ENCODE results near the gene AKAP3. TPM values are rescaled to one million over a fixed set of nuclear protein-coding genes. Genes with fewer than 3 reads are reported as not detected.

Gene AKAP3
- total and polyA plus RNA-seq, 2 of the 8 experiments (the other 6 are each of a cell fraction or from before 2014, with no cell fraction given), result 0.54 to 1.0 TPM

DNA sequence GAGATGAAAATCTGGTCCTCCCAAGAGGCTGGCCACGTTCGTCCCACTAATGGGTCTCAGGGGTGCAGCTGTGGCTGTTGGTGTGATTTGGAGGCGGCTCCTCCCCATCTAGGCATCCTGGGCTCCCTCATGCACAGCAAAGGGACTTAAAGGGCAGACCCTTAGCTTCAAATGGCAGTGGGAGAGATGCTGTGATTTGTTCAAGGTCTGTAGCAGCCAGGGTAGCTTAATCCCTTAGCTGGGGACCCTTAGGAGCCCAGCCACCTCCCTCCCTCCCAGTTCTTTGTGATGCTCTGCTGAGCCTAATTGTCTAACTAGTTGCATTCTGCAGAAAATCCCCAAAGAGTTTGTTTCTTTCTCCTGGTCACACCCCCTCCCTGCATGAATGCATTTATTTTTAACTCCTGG is 68.6 kb downstream of the AKAP3 start:
- Histone ChIP-seq H2AK5ac (ENCODE audit: low read depth, low read length) (no peak overlapping the region), H3K18ac (ENCODE audit: extremely low read depth, low read length) (no peak overlapping the region), H4K5ac (ENCODE audit: insufficient read length, low read depth, low read length) (no peak overlapping the region), H2AFZ (ENCODE audit: low read length) (no peak overlapping the region), H2BK12ac (ENCODE audit: low read depth, low read length) (no peak overlapping the region), H3K27ac (ENCODE audit: low read depth, low read length) (no peak overlapping the region), H3K23me2 (ENCODE audit: low read depth, low read length) (no peaks in the 10 kb centered on the region), H4K8ac (ENCODE audit: extremely low read depth, insufficient read depth, low read length) (no peak overlapping the region), H2BK20ac (ENCODE audit: low read length) (no peak overlapping the region), H4K91ac (replicated peaks; ENCODE audit: insufficient read length, low read length) (no peak overlapping the region), H3K36me3 (ENCODE audit: control insufficient read depth in 2 of 4, insufficient read depth in 4 of 4, low read length in 3 of 4) (no peaks in the 10 kb centered on the region), H2BK120ac (replicated peaks; ENCODE audit: low read depth, low read length) (no peak overlapping the region), H3K27me3 (replicated peaks in 1 of 4; ENCODE audit: control insufficient read depth in 3 of 4, extremely low read depth in 1 of 4, insufficient read depth in 3 of 4, low read length in 3 of 4) (no peaks in the 10 kb centered on the region), H3K79me1 (ENCODE audit: low read depth, low read length) (no peaks in the 10 kb centered on the region), H3K14ac (ENCODE audit: insufficient read length) (no peak overlapping the region), H2BK15ac (ENCODE audit: low read length) (no peak overlapping the region), H3K9ac (replicated peaks in 1 of 4; ENCODE audit: extremely low read depth in 1 of 4, low read depth in 3 of 4, low read length in 3 of 4) (no peak overlapping the region), H4K20me1 (replicated peaks in 1 of 2; ENCODE audit: control insufficient read depth in 1 of 2, insufficient read depth in 2 of 2, low read length in 2 of 2) (no peaks in the 10 kb centered on the region), H3K4me2 (ENCODE audit: insufficient read depth in 1 of 2, low read depth in 2 of 2, low read length in 2 of 2) (no peak overlapping the region), H3K4me3 (ENCODE audit: extremely low read depth in 1 of 4, insufficient read depth in 2 of 4, low read depth in 3 of 4, low read length in 4 of 4) (no peak overlapping the region), H3K23ac (ENCODE audit: insufficient read length) (no peak overlapping the region), H3K56ac (replicated peaks; ENCODE audit: insufficient read length, low read depth, low read length) (no peak overlapping the region), H2BK5ac (ENCODE audit: low read depth, low read length) (no peak overlapping the region), H3K4ac (replicated peaks; ENCODE audit: insufficient read length, low read depth, low read length) (no peak overlapping the region), H3K9me3 (ENCODE audit: insufficient read depth in 2 of 2, low read depth in 1 of 2, low read length in 1 of 2) (no peaks in the 10 kb centered on the region), H3K79me2 (ENCODE audit: control insufficient read depth in 1 of 2, insufficient read depth in 2 of 2, low read length in 2 of 2) (no peaks in the 10 kb centered on the region), H3K4me1 (replicated peaks in 1 of 4; ENCODE audit: control insufficient read depth in 3 of 4, insufficient read depth in 4 of 4, low read length in 3 of 4) (peaks cover 0 to 10% (median 2%) of the 10 kb centered on the region in 4 experiments; a peak in 3 of 7 replicates)
- CTCF ChIA-PET (ENCODE audit: partially characterized antibody), result interaction anchor here (0.6 to 2.5 kb wide), 24 partner anchors 8 to 475 kb away, joined by 3 to 18 read pairs (median 4); partner anchors contain the start of genes AKAP3, DYRK4 and NDUFA9
- POLR2A ChIA-PET (ENCODE audit: partially characterized antibody), result interaction anchor here (1.0 to 1.3 kb wide), 2 partner anchors 10 to 68 kb away, joined by 3 to 5 read pairs; partner anchors contain the start of genes AKAP3 and NDUFA9
- FAIRE-seq (no peak), DNase-seq (ENCODE audit: low read depth in 1 of 2, low spot score in 2 of 2) (no peak)
- WGBS, 2 experiments (ENCODE audit: extremely low coverage in 1 of 2, insufficient coverage in 1 of 2, insufficient read length in 1 of 2, insufficient replicate concordance in 2 of 2, low coverage in 1 of 2, low lambda C conversion rate in 2 of 2, missing lambda C conversion rate in 1 of 2), result 75% methylated on average over 3 of the region's 3 CpGs; no CpG with 5 or more reads in 1 of the 2 experiments
- TF ChIP-seq HDAC6 (IDR thresholded peaks at IDR 0.05; ENCODE audit: low read depth, low read length), result no peak
- no peak for TF ChIP-seq TBP (IDR thresholded peaks at IDR 0.05; ENCODE audit: low read depth, low read length)
- no peak for TF ChIP-seq POLR2AphosphoS5 (IDR thresholded peaks at IDR 0.05; ENCODE audit: low read depth, low read length)
- no peak for TF ChIP-seq KDM5A (IDR thresholded peaks at IDR 0.05; ENCODE audit: low read length)
